SJSA1 (cell line): ENCODE data around the gene ADARB2. TPM values are rescaled to one million over a fixed set of nuclear protein-coding genes. Genes with fewer than 3 reads are reported as not detected.

ENCODE experiments used
- DNase-seq, 2 experiments: peaks; one replicate each; pipeline ENCODE4 v3.0.0-alpha.2; 2015 to 2020; ENCODE audit warnings: low spot score in 2 of 2, low read depth in 1 of 2
- H3K27ac ChIP-seq: fragments of 250-450 bp; sonication (Bioruptor Pico); 2 replicates; pipeline ENCODE4 v1.5.1; 2020; ENCODE audit warnings: mild to moderate bottlenecking, moderate library complexity
- H3K27me3 ChIP-seq: fragments of 250-450 bp; sonication (Bioruptor Pico); replicated peaks from 2 replicates; pipeline ENCODE4 v1.5.1; 2020; ENCODE audit warnings: mild to moderate bottlenecking, moderate library complexity
- H3K36me3 ChIP-seq: fragments of 250-450 bp; sonication (Bioruptor Pico); 2 replicates; pipeline ENCODE4 v1.5.1; 2020; ENCODE audit warnings: mild to moderate bottlenecking
- H3K4me1 ChIP-seq: fragments of 250-450 bp; sonication (Bioruptor Pico); replicated peaks from 2 replicates; pipeline ENCODE4 v1.6.1; 2021; ENCODE audit warnings: mild to moderate bottlenecking
- H3K4me3 ChIP-seq: fragments of 250-450 bp; sonication (Bioruptor Pico); 2 replicates; pipeline ENCODE4 v1.5.1; 2020; ENCODE audit warnings: mild to moderate bottlenecking
- H3K9me3 ChIP-seq: fragments of 250-450 bp; sonication (Bioruptor Pico); replicated peaks from 2 replicates; pipeline ENCODE4 v1.5.1; 2020; ENCODE audit warnings: mild to moderate bottlenecking
- total RNA-seq: library from RNA; depleted of rRNA; stranded (reverse); fragments of >200 nt; shearing (Covaris generic); gene quantifications from 2 replicates; pipeline ENCODE4 v1.2.3, GENCODE V29; 2014

ADARB2 gene
- total RNA-seq, 1 experiment from 2014 or later, result not detected

DNA sequence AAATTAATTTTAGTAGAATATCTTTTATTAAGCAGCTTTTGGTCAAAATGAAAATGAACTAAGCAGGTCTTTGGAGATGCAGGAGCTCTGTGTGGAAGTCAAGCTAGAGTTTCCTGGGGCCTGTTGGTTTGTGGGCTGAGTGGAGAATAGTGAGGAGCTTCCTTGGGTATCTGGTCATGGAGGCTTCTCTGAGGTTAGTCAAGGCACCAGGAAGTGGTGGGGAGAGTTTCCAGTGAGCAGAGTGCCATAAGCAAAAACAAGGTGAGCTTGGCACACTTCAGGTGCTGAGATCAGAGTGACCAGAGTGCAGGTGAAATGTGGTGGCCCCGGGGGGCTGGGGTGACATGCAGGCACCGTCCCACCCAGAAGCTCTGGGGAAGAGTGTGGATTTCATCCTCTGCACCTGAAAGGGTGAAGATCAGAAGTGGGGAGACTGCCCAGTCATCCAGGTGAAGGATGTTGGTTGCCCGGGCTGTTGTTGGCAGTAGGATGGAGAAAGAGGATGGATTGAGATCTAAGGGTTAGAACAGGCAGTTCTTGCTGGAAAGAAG lies 603.8 kb downstream of the ADARB2 start:
- Histone ChIP-seq H3K9me3 (no peaks in the 10 kb centered on the region), H3K27me3 (no peaks in the 10 kb centered on the region; the same call in 1 of the 2 replicates)
- DNase-seq, result peak in 1 of 2 experiments; percentile 27

DNA sequence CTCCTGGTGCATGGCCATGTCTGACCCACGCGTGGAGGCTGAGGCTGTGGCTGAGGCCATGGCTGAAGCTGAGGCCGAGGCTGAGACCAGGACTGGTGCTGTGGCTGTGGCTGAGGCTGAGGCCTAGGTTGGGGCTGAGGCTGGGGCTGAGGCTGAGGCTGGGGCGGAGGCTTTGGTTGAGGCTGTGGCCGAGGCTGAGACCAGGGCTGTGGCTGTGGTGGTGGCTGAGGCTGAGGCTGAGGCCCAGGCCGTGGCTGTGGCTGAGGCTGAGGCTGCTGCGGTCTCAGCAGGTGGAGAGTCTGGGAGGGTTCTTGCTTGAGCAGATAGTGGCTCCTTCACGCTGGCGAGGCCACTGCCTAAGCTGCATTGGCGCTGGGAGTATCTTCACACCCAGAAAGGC lies 604.7 kb downstream of the ADARB2 start:
- Histone ChIP-seq H3K4me3 (no peak overlapping the region), H3K36me3 (peaks cover 39% of the 10 kb centered on the region), H3K9me3 (no peaks in the 10 kb centered on the region), H3K27me3 (no peaks in the 10 kb centered on the region; the same call in 1 of the 2 replicates), H3K27ac (no peak overlapping the region), H3K4me1 (no peaks in the 10 kb centered on the region)
- DNase-seq, result peak in 1 of 2 experiments; percentile 34

More for the DNA sequence above, 603.8 kb downstream of the ADARB2 start:
- Histone ChIP-seq H3K36me3 (peaks cover 34% of the 10 kb centered on the region), H3K4me3 (no peak overlapping the region), H3K27ac (no peak overlapping the region), H3K4me1 (no peaks in the 10 kb centered on the region)

DNA sequence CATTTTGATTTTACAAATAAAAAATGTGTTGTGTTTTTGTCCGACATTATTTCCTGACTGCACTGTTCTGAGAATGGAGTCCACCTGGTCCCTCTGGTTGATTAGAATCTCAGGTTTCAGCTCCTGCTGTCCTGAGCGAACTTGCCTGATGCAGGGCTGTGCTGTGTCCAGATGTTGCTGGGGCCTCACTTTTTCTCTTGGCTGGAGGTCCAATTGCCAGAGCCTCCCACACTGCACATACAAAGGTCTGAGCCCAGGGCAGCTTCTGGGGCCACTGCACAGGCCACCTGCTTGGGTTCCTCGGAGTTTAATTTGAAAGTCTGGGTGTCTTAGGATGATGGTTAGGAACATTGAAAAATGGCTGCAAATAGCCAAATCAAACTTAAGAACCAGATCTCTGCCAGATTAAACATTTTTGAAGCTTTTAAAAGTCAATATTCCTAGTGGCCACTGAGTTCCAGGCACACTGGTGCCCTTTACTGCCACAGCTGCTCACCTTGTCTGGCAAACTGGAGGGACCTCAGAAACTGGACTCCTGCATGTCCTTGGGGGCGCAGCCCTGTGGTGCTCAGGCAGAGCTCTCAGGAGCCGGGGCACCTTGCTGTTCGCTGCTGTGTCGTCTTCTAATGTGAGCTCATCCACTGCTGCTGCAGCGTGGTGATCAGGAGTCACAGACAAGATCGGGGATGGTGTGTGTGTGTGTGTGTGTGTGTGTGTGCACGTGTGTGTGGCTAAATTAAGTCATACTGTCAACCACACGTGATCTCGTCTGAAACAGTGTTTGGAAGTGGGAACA lies 606.1 kb downstream of the ADARB2 start:
- no peak overlapping the region for H3K4me3 ChIP-seq

GRCh38 chr10:1130226-1130625 lies 607.1 kb downstream of the ADARB2 start:
- Histone ChIP-seq H3K9me3 (no peaks in the 10 kb centered on the region), H3K4me1 (no peaks in the 10 kb centered on the region), H3K36me3 (peaks cover 46% of the 10 kb centered on the region), H3K27me3 (no peaks in the 10 kb centered on the region), H3K4me3 (no peak overlapping the region), H3K27ac (no peak overlapping the region)
- peak in 1 of 2 experiments; percentile 20 for DNase-seq

More for the DNA sequence above, 606.1 kb downstream of the ADARB2 start:
- Histone ChIP-seq H3K4me1 (no peaks in the 10 kb centered on the region), H3K9me3 (no peaks in the 10 kb centered on the region), H3K27me3 (no peaks in the 10 kb centered on the region; the same call in 1 of the 2 replicates), H3K27ac (no peak overlapping the region), H3K36me3 (peaks cover 39% of the 10 kb centered on the region)
- peak in 1 of 2 experiments; percentile 23 for DNase-seq

GRCh38 chr10:1128649-1129048 lies 608.7 kb downstream of the ADARB2 start:
- Histone ChIP-seq H3K4me3 (no peak overlapping the region), H3K4me1 (no peaks in the 10 kb centered on the region), H3K27me3 (no peaks in the 10 kb centered on the region), H3K9me3 (no peaks in the 10 kb centered on the region), H3K27ac (no peak overlapping the region), H3K36me3 (peaks cover 60% of the 10 kb centered on the region)
- peak in 1 of 2 experiments; percentile 32 for DNase-seq

DNA sequence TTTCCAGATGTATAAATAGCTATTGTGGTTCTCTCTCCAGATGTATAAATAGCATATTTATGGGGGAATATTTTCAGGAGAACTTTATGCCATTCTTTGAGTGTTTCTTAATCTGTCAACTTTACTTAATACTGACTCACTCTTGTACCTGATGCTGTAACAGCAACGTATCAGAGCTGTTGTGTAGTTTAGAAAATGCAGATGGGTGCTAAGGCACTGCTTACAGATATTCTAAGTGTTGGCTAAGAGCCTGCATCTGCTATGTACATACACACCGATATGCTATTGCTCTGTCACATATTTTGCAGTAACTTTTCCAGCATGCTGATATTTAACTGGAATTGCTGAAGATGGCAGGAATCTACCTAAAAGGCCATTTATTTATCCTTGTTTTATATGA lies 609.2 kb downstream of the ADARB2 start:
- Histone ChIP-seq H3K27ac (no peak overlapping the region), H3K9me3 (no peaks in the 10 kb centered on the region), H3K4me1 (no peaks in the 10 kb centered on the region), H3K4me3 (no peak overlapping the region), H3K27me3 (no peaks in the 10 kb centered on the region), H3K36me3 (peaks cover 65% of the 10 kb centered on the region)
- DNase-seq, result no peak

- H3K36me3 ChIP-seq, result peaks cover 67% of the 10 kb centered on the region
- H3K4me3 ChIP-seq, result no peak overlapping the region
- no peaks in the 10 kb centered on the region for H3K27me3 ChIP-seq
- H3K4me1 ChIP-seq, result no peaks in the 10 kb centered on the region
- peak in 1 of 2 experiments; percentile 31 for DNase-seq
- no peak overlapping the region for H3K27ac ChIP-seq
- no peaks in the 10 kb centered on the region for H3K9me3 ChIP-seq
Observed at GRCh38 chr10:1127629-1128028, 609.7 kb downstream of the ADARB2 start.
